Right lobe of liver (tissue), 6 donors: ENCODE measurements around the gene TSGA10IP. TPM values are rescaled to one million over a fixed set of nuclear protein-coding genes. Genes with fewer than 3 reads are reported as not detected.

Experiments used
- ATAC-seq, 4 donors: fragments of 200-7000 bp; cut with Tn5 transposase; one replicate each; pipeline ENCODE4 v1.9.1; 2020; ENCODE audit warnings: mild to moderate bottlenecking in 4 of 4, moderate library complexity in 4 of 4
- DNase-seq, 3 donors: peaks; one replicate each; pipeline ENCODE4 v3.0.0-alpha.2; 2020
- H3K27ac ChIP-seq, 3 donors: fragments of 200-600 bp; one replicate each; pipeline ENCODE4 v1.8.0; 2022
- H3K27me3 ChIP-seq, 2 donors: fragments of 200-600 bp; one replicate each; pipeline ENCODE4 v1.8.0; 2022
- H3K36me3 ChIP-seq, 4 donors: fragments of 200-600 bp; sonication (generic) in 1 of 4; one replicate each; pipeline versions ENCODE4 v1.5.1 to v1.8.0; 2017 to 2022; ENCODE audit warnings: control low read depth in 1 of 4
- H3K4me1 ChIP-seq, 4 donors: fragments of 200-600 bp; sonication (generic) in 1 of 4; one replicate each; pipeline versions ENCODE4 v1.5.1 to v1.8.0; 2017 to 2022; ENCODE audit warnings: control low read depth in 1 of 4
- H3K4me3 ChIP-seq, 3 donors: fragments of 200-600 bp; one replicate each; pipeline ENCODE4 v1.8.0; 2022
- H3K9me3 ChIP-seq, 4 donors: fragments of 200-600 bp; sonication (generic) in 1 of 4; one replicate each; pipeline versions ENCODE4 v1.5.1 to v1.8.0; 2017 to 2022; ENCODE audit warnings: control low read depth in 1 of 4
- POLR2A ChIP-seq: fragments of 450-650 bp; IDR thresholded peaks from one replicate; pipeline ENCODE4 v1.6.1; 2017; ENCODE audit warnings: antibody characterized with exemption, mild to moderate bottlenecking
- WGBS: methylation state at CpG from one replicate; pipeline ENCODE4 v1.1.6; 2018; ENCODE audit warnings: low coverage, low lambda C conversion rate; ENCODE audit not compliant: insufficient coverage; ENCODE audit errors: missing lambda C conversion rate; 5-methylcytosine and 5-hydroxymethylcytosine counted together
- intact Hi-C, 2 donors: fragments of 100-400 bp; cut with DNase I; formaldehyde crosslinking; loops; one replicate each; pipeline versions ENCODE4 v1.11.2 to v1.14.1; 2022
- total RNA-seq, 6 experiments: library from RNA; depleted of rRNA in 2 of 6; stranded (reverse); fragments of >200 nt in 2 of 6; fragmentation: NEBNext Ultra II Directional in 3 of 6; extraction: Animal tissue kit (Norgen Biotek cat#: 25700) in 3 of 6; gene quantifications; one replicate each; pipeline versions ENCODE4 v1.1.0 to v1.2.4, GENCODE V29; 2016 to 2023
- TF ChIP-seq, protein P1 (sequence below), 4 donors: fragments of 200-600 bp in 3 of 4; fragments of 450-650 bp in 1 of 4; IDR thresholded peaks; one replicate each; pipeline versions ENCODE4 v1.5.1 to v1.8.0; 2016 to 2022; ENCODE audit warnings: antibody characterized with exemption in 4 of 4, mild to moderate bottlenecking in 2 of 4
- donor health status: DM: no; HTN: yes; CAD: no.
- donor health status: DM: no; HTN: no; CAD: no.
- donor health status: DM: no; HTN: no; CAD: no.
- donor health status: DM: no; HTN: yes; CAD: no.
- donor health status: DM: no; HTN: yes; CAD: no.

Gene TSGA10IP
- total RNA-seq, 6 experiments from 2014 or later: not detected

GRCh38 chr11:65931773-65932557 lies 13.3 kb upstream of the TSGA10IP start:
- intact Hi-C loops: no loop called here
- Histone ChIP-seq H3K4me3 (no peak overlapping the region), H3K27ac (no peak overlapping the region), H3K36me3 (no peaks in the 10 kb centered on the region), H3K4me1 (no peaks in the 10 kb centered on the region), H3K9me3 (no peaks in the 10 kb centered on the region), H3K27me3 (no peaks in the 10 kb centered on the region)
- DNase-seq: no peak
- 43% methylated on average over 10 of the region's 13 CpGs for WGBS
- TF ChIP-seq POLR2A: no peak
- TF ChIP-seq, protein P1, sequence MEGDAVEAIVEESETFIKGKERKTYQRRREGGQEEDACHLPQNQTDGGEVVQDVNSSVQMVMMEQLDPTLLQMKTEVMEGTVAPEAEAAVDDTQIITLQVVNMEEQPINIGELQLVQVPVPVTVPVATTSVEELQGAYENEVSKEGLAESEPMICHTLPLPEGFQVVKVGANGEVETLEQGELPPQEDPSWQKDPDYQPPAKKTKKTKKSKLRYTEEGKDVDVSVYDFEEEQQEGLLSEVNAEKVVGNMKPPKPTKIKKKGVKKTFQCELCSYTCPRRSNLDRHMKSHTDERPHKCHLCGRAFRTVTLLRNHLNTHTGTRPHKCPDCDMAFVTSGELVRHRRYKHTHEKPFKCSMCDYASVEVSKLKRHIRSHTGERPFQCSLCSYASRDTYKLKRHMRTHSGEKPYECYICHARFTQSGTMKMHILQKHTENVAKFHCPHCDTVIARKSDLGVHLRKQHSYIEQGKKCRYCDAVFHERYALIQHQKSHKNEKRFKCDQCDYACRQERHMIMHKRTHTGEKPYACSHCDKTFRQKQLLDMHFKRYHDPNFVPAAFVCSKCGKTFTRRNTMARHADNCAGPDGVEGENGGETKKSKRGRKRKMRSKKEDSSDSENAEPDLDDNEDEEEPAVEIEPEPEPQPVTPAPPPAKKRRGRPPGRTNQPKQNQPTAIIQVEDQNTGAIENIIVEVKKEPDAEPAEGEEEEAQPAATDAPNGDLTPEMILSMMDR (IDR thresholded peaks at IDR 0.05): no peak
- ATAC-seq: no peak

DNA sequence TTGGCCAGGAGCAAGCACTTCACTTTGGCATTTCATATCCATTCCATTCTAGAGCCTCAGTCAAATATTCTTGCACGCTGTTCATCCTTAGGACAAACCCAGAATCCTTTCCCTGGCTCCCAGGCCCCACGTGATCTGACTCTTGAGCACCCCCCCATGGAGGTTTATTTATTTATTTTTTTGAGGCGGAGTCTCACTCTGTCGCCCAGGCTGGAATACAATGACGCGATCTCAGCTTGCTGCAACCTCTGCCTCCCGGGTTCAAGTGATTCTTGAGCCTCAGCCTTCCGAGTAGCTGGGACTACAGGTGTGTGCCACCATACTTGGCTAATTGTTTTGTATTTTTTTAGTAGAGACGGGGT lies 12.7 kb upstream of the TSGA10IP start:
- Histone ChIP-seq H3K9me3 (no peaks in the 10 kb centered on the region), H3K27ac (no peak overlapping the region), H3K36me3 (no peaks in the 10 kb centered on the region), H3K27me3 (no peaks in the 10 kb centered on the region), H3K4me3 (no peak overlapping the region), H3K4me1 (no peaks in the 10 kb centered on the region)
- 44% methylated on average over 9 of the region's 9 CpGs for WGBS
- intact Hi-C loops: no loop called here
- no peak for ATAC-seq
- TF ChIP-seq, protein P1 (IDR thresholded peaks at IDR 0.05): no peak
- TF ChIP-seq POLR2A: no peak
- no peak for DNase-seq

- Histone ChIP-seq H3K4me1 (no peaks in the 10 kb centered on the region), H3K36me3 (no peaks in the 10 kb centered on the region), H3K27ac (no peak overlapping the region), H3K27me3 (no peaks in the 10 kb centered on the region), H3K4me3 (no peak overlapping the region), H3K9me3 (no peaks in the 10 kb centered on the region)
- intact Hi-C loops: no loop called here
- DNase-seq (no peak), ATAC-seq (no peak)
- WGBS: 56% methylated on average over 3 of the region's 4 CpGs
- TF ChIP-seq, protein P1 (IDR thresholded peaks at IDR 0.05): no peak
- TF ChIP-seq POLR2A: no peak
Observed at GRCh38 chr11:65934014-65934413, 11.3 kb upstream of the TSGA10IP start.

GRCh38 chr11:65937766-65938165 lies 7.5 kb upstream of the TSGA10IP start:
- 43% methylated on average over 3 of the region's 4 CpGs for WGBS
- Histone ChIP-seq H3K4me1 (no peaks in the 10 kb centered on the region), H3K27me3 (no peaks in the 10 kb centered on the region), H3K36me3 (no peaks in the 10 kb centered on the region), H3K4me3 (no peak overlapping the region), H3K27ac (no peak overlapping the region), H3K9me3 (no peaks in the 10 kb centered on the region)
- TF ChIP-seq POLR2A: no peak
- TF ChIP-seq, protein P1 (IDR thresholded peaks at IDR 0.05): no peak
- DNase-seq (no peak), ATAC-seq (no peak)
- intact Hi-C loops: no loop called here
